Measurements from ENCODE around the gene HBZ.

Gene HBZ

DNA sequence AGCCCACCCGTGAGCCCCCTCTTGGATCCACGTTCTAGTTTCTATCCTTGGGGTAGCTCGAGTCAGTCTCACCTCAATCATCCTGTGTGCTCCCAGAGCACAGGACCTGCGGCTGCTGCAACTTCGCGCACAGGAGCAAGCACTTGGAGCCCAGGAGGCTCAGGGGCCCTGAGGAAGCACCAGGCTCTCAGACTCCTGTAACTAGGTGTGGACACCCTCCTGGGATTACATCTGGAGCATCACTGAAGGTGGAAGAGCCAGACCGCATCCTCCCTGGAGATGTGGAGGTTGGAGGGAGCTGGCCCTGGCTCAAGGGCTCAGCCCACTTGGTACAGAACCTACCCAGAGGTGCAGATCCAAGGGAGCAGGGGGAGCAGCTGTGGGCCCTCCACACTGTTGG is 30.6 kb downstream of the HBZ start:
- no peak overlapping the region for H3K4me3 ChIP-seq (ENCODE audit: low read length, poor library complexity, severe bottlenecking)
- no peak overlapping the region for H2AFZ ChIP-seq (ENCODE audit: low read length)
- H3K36me3 ChIP-seq (ENCODE audit: insufficient read depth, low read length): peaks cover 5% of the 10 kb centered on the region; the same call in 1 of the 2 replicates
- H3K4me2 ChIP-seq (ENCODE audit: low read depth, low read length, poor library complexity, severe bottlenecking): no peak overlapping the region
- H3F3A ChIP-seq (ENCODE audit: low read depth): no peaks in the 10 kb centered on the region
- no peaks in the 10 kb centered on the region for H3K79me2 ChIP-seq (ENCODE audit: insufficient read depth, low read length)
- no peaks in the 10 kb centered on the region for H4K20me1 ChIP-seq (ENCODE audit: insufficient read depth, low read length, poor library complexity, severe bottlenecking)
- H3K9ac ChIP-seq (ENCODE audit: low read depth, low read length, poor library complexity, severe bottlenecking): no peak overlapping the region
- no peaks in the 10 kb centered on the region for H3K4me1 ChIP-seq (ENCODE audit: insufficient read depth, low read length, poor library complexity, severe bottlenecking)
- TF ChIP-seq, protein P1, sequence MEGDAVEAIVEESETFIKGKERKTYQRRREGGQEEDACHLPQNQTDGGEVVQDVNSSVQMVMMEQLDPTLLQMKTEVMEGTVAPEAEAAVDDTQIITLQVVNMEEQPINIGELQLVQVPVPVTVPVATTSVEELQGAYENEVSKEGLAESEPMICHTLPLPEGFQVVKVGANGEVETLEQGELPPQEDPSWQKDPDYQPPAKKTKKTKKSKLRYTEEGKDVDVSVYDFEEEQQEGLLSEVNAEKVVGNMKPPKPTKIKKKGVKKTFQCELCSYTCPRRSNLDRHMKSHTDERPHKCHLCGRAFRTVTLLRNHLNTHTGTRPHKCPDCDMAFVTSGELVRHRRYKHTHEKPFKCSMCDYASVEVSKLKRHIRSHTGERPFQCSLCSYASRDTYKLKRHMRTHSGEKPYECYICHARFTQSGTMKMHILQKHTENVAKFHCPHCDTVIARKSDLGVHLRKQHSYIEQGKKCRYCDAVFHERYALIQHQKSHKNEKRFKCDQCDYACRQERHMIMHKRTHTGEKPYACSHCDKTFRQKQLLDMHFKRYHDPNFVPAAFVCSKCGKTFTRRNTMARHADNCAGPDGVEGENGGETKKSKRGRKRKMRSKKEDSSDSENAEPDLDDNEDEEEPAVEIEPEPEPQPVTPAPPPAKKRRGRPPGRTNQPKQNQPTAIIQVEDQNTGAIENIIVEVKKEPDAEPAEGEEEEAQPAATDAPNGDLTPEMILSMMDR (conservative IDR thresholded peaks at IDR 0.05; ENCODE audit: low read length): no peak
- no peak for TF ChIP-seq EZH2phosphoT487 (IDR thresholded peaks at IDR 0.05; ENCODE audit: borderline replicate concordance)
- no peaks in the 10 kb centered on the region for H3K27me3 ChIP-seq (ENCODE audit: insufficient read depth, low read length, poor library complexity, severe bottlenecking)
- no peaks in the 10 kb centered on the region for H3K9me2 ChIP-seq (replicated peaks; ENCODE audit: low read depth, low read length)
- H3K9me3 ChIP-seq (ENCODE audit: insufficient read depth, low read depth, low read length): no peaks in the 10 kb centered on the region

DNA sequence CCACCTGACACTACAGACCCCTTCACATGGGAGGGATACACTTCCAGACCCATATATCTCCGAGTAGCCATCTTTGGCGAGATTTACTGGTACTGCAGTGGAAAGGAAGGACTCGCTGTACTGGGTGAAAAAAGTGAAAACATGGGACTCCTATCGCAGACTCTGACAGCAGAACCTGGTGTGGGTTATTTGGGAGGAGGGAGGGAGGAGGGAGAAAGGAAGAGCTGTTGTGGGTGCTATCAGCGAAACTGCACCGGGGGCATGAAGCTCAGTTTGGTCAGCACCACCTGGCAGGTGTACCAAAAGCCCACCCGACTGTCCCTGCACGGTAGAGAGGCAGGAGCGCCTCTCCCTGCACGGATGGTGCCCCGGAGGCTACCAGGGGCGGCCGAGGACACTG is 32.8 kb downstream of the HBZ start:
- Histone ChIP-seq H3K4me3 (ENCODE audit: low read length, poor library complexity, severe bottlenecking) (no peak overlapping the region), H3K27me3 (ENCODE audit: insufficient read depth, low read length, poor library complexity, severe bottlenecking) (no peaks in the 10 kb centered on the region), H3K4me1 (ENCODE audit: insufficient read depth, low read length, poor library complexity, severe bottlenecking) (no peaks in the 10 kb centered on the region), H4K20me1 (ENCODE audit: insufficient read depth, low read length, poor library complexity, severe bottlenecking) (no peaks in the 10 kb centered on the region), H3K9me2 (replicated peaks; ENCODE audit: low read depth, low read length) (no peaks in the 10 kb centered on the region), H3K79me2 (ENCODE audit: insufficient read depth, low read length) (no peaks in the 10 kb centered on the region), H3F3A (ENCODE audit: low read depth) (no peaks in the 10 kb centered on the region), H3K9me3 (ENCODE audit: insufficient read depth, low read depth, low read length) (no peaks in the 10 kb centered on the region), H3K36me3 (ENCODE audit: insufficient read depth, low read length) (peaks cover 21% of the 10 kb centered on the region; the same call in 1 of the 2 replicates), H3K4me2 (ENCODE audit: low read depth, low read length, poor library complexity, severe bottlenecking) (no peak overlapping the region), H3K9ac (ENCODE audit: low read depth, low read length, poor library complexity, severe bottlenecking) (no peak overlapping the region), H2AFZ (ENCODE audit: low read length) (no peak overlapping the region)
- no peak for TF ChIP-seq EZH2phosphoT487 (IDR thresholded peaks at IDR 0.05; ENCODE audit: borderline replicate concordance)
- TF ChIP-seq, protein P1 (conservative IDR thresholded peaks at IDR 0.05; ENCODE audit: low read length): no peak

DNA sequence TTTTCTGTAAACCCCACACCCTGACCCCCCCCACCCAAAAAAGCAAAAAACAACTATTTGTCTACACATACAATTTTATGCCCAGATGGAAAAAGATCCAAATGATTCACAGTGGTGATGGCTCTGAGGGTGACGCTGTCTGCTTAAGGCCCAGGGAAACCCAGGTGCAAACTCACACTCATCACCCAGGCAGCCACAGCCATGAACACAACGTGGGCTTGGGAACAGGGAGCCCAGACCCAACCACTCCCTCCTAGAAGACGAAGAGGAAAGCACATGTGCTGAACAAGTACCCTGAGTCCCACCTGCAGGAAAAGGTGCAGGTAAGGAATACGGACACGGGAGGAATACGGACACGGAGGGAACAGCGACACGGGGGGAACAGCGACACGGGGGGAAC is 33.2 kb downstream of the HBZ start:
- TF ChIP-seq, protein P1 (conservative IDR thresholded peaks at IDR 0.05; ENCODE audit: low read length): no peak
- TF ChIP-seq EZH2phosphoT487 (IDR thresholded peaks at IDR 0.05; ENCODE audit: borderline replicate concordance): no peak
- H3F3A ChIP-seq (ENCODE audit: low read depth): no peaks in the 10 kb centered on the region

More for the DNA sequence above, 33.2 kb downstream of the HBZ start:
- Histone ChIP-seq H2AFZ (ENCODE audit: low read length) (no peak overlapping the region), H3K9me3 (ENCODE audit: insufficient read depth, low read depth, low read length) (no peaks in the 10 kb centered on the region), H4K20me1 (ENCODE audit: insufficient read depth, low read length, poor library complexity, severe bottlenecking) (no peaks in the 10 kb centered on the region), H3K9me2 (replicated peaks; ENCODE audit: low read depth, low read length) (no peaks in the 10 kb centered on the region), H3K79me2 (ENCODE audit: insufficient read depth, low read length) (no peaks in the 10 kb centered on the region), H3K4me1 (ENCODE audit: insufficient read depth, low read length, poor library complexity, severe bottlenecking) (no peaks in the 10 kb centered on the region), H3K9ac (ENCODE audit: low read depth, low read length, poor library complexity, severe bottlenecking) (no peak overlapping the region), H3K4me3 (ENCODE audit: low read length, poor library complexity, severe bottlenecking) (no peak overlapping the region), H3K27me3 (ENCODE audit: insufficient read depth, low read length, poor library complexity, severe bottlenecking) (no peaks in the 10 kb centered on the region), H3K36me3 (ENCODE audit: insufficient read depth, low read length) (peaks cover 21% of the 10 kb centered on the region; the same call in 1 of the 2 replicates), H3K4me2 (ENCODE audit: low read depth, low read length, poor library complexity, severe bottlenecking) (no peak overlapping the region)
